ENCODE results near the gene E4F1. TPM values are rescaled to one million over a fixed set of nuclear protein-coding genes. Genes with fewer than 3 reads are reported as not detected.

E4F1 gene
- total and polyA plus RNA-seq, 2 donors (not counting 1 experiment from before 2014, with no cell fraction given) = 41.8 to 70.9 TPM

GRCh38 chr16:2198283-2198682 lies 25.1 kb upstream of the E4F1 start:
- intact Hi-C loops (cut with micrococcal nuclease) = loop anchor here (10.0 kb wide), 2 partner anchors 147 to 407 kb away; partner anchors contain the start of gene ABCA3
- H3K4me1 Mint-ChIP-seq = peaks cover 10% of the 10 kb centered on the region
- Histone ChIP-seq H3K4me3 (ENCODE audit: control extremely low read depth in 1 of 5, extremely low read depth in 1 of 5, insufficient read depth in 1 of 5, low read depth in 2 of 5, low read length in 4 of 5) (no peak overlapping the region), H2AFZ (ENCODE audit: insufficient read depth, low read depth, low read length, poor library complexity, severe bottlenecking) (no peak overlapping the region), H3K4me1 (ENCODE audit: control insufficient read depth in 2 of 2, insufficient read depth in 2 of 2, low read length in 2 of 2) (peaks cover 12 to 22% of the 10 kb centered on the region in 2 donors), H3K27me3 (replicated peaks in 1 of 4; ENCODE audit: control extremely low read depth in 1 of 4, control insufficient read depth in 3 of 4, insufficient read depth in 4 of 4, low read length in 3 of 4) (peaks cover 0 to 49% (median 20%) of the 10 kb centered on the region in 4 experiments), H3K79me2 (ENCODE audit: control insufficient read depth, insufficient read depth, low read length) (no peaks in the 10 kb centered on the region), H4K20me1 (ENCODE audit: control insufficient read depth, insufficient read depth, low read length, poor library complexity, severe bottlenecking) (no peaks in the 10 kb centered on the region), H3K9ac (ENCODE audit: low read length) (no peak overlapping the region), H3K27ac (ENCODE audit: low read length in 2 of 2) (no peak overlapping the region), H3K4me2 (replicated peaks; ENCODE audit: low read depth, low read length, poor library complexity, severe bottlenecking) (no peak overlapping the region), H3K36me3 (replicated peaks in 1 of 2; ENCODE audit: control extremely low read depth in 1 of 2, control insufficient read depth in 1 of 2, extremely low read depth in 1 of 2, insufficient read depth in 2 of 2, low read length in 1 of 2) (no peaks in the 10 kb centered on the region), H3K9me3 (ENCODE audit: control extremely low read depth in 1 of 3, control insufficient read depth in 2 of 3, insufficient read depth in 1 of 3, low read length in 2 of 3) (peaks cover 0 to 6% (median 0%) of the 10 kb centered on the region in 3 donors)
- POLR2A ChIA-PET = no interaction called here
- H3K9me3 Mint-ChIP-seq (ENCODE audit: insufficient read depth) = no peaks in the 10 kb centered on the region
- TF ChIP-seq, protein P1, sequence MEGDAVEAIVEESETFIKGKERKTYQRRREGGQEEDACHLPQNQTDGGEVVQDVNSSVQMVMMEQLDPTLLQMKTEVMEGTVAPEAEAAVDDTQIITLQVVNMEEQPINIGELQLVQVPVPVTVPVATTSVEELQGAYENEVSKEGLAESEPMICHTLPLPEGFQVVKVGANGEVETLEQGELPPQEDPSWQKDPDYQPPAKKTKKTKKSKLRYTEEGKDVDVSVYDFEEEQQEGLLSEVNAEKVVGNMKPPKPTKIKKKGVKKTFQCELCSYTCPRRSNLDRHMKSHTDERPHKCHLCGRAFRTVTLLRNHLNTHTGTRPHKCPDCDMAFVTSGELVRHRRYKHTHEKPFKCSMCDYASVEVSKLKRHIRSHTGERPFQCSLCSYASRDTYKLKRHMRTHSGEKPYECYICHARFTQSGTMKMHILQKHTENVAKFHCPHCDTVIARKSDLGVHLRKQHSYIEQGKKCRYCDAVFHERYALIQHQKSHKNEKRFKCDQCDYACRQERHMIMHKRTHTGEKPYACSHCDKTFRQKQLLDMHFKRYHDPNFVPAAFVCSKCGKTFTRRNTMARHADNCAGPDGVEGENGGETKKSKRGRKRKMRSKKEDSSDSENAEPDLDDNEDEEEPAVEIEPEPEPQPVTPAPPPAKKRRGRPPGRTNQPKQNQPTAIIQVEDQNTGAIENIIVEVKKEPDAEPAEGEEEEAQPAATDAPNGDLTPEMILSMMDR (IDR thresholded peaks at IDR 0.05) = no peak
- TF ChIP-seq EZH2 (IDR thresholded peaks at IDR 0.05; ENCODE audit: borderline replicate concordance, insufficient read depth, low read depth, low read length, poor library complexity, severe bottlenecking) = no peak
- H3K4me3 Mint-ChIP-seq = peak overlapping the region; percentile 40
- no peak overlapping the region for H3K27ac Mint-ChIP-seq
- no CpG with 5 or more reads among the region's 4 CpGs for WGBS (ENCODE audit: insufficient coverage)
- DNase-seq (no peak), ATAC-seq (ENCODE audit: low read depth) (no peak)
- CTCF ChIA-PET = no interaction called here
- peaks cover 27% of the 10 kb centered on the region for H3K27me3 Mint-ChIP-seq

DNA sequence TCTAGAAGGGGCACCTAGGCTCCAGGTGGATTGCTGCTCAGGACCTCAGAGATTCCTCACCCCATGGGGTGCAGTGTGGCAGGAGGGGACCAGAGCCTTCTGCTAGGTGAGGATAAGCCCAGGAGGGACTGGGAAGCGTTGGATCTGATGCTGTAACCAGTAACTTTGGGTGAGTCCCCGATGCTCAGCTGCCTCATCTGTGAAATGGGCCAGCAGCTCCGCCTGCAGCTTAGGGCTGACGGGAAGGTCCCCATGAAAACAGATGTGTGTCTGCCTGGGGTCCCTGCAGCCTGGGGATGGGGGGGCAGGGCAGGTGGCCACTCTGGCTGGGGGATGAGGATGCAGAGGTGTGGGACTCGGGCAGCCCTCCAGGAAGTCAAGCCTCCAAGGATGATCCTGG lies 24.3 kb upstream of the E4F1 start:
- Mint-ChIP-seq H3K9me3 (ENCODE audit: insufficient read depth) (no peaks in the 10 kb centered on the region), H3K27me3 (peaks cover 27% of the 10 kb centered on the region), H3K4me1 (peaks cover 10% of the 10 kb centered on the region), H3K4me3 (no peak overlapping the region), H3K27ac (no peak overlapping the region)
- ATAC-seq (ENCODE audit: low read depth) (no peak), DNase-seq (no peak)
- Histone ChIP-seq H3K9me3 (ENCODE audit: control extremely low read depth in 1 of 3, control insufficient read depth in 2 of 3, insufficient read depth in 1 of 3, low read length in 2 of 3) (peaks cover 0 to 6% (median 0%) of the 10 kb centered on the region in 3 donors), H3K79me2 (ENCODE audit: control insufficient read depth, insufficient read depth, low read length) (no peaks in the 10 kb centered on the region), H4K20me1 (ENCODE audit: control insufficient read depth, insufficient read depth, low read length, poor library complexity, severe bottlenecking) (no peaks in the 10 kb centered on the region), H3K27ac (ENCODE audit: low read length in 2 of 2) (no peak overlapping the region), H2AFZ (ENCODE audit: insufficient read depth, low read depth, low read length, poor library complexity, severe bottlenecking) (no peak overlapping the region), H3K4me2 (replicated peaks; ENCODE audit: low read depth, low read length, poor library complexity, severe bottlenecking) (no peak overlapping the region), H3K27me3 (replicated peaks in 1 of 4; ENCODE audit: control extremely low read depth in 1 of 4, control insufficient read depth in 3 of 4, insufficient read depth in 4 of 4, low read length in 3 of 4) (peaks cover 0 to 42% (median 19%) of the 10 kb centered on the region in 4 experiments), H3K4me1 (ENCODE audit: control insufficient read depth in 2 of 2, insufficient read depth in 2 of 2, low read length in 2 of 2) (peaks cover 12 to 22% of the 10 kb centered on the region in 2 donors), H3K4me3 (ENCODE audit: control extremely low read depth in 1 of 5, extremely low read depth in 1 of 5, insufficient read depth in 1 of 5, low read depth in 2 of 5, low read length in 4 of 5) (no peak overlapping the region), H3K9ac (ENCODE audit: low read length) (no peak overlapping the region), H3K36me3 (replicated peaks in 1 of 2; ENCODE audit: control extremely low read depth in 1 of 2, control insufficient read depth in 1 of 2, extremely low read depth in 1 of 2, insufficient read depth in 2 of 2, low read length in 1 of 2) (no peaks in the 10 kb centered on the region)
- ChIA-PET POLR2A (no interaction called here), CTCF (no interaction called here)
- 90% methylated on average over 5 of the region's 5 CpGs for WGBS (ENCODE audit: insufficient coverage)
- intact Hi-C loops (cut with micrococcal nuclease) = loop anchor here (10.0 kb wide), 2 partner anchors 146 to 406 kb away; partner anchors contain the start of gene ABCA3
- TF ChIP-seq, protein P1 (IDR thresholded peaks at IDR 0.05) = no peak
- TF ChIP-seq EZH2 (IDR thresholded peaks at IDR 0.05; ENCODE audit: borderline replicate concordance, insufficient read depth, low read depth, low read length, poor library complexity, severe bottlenecking) = no peak

All from B cell (primary cell).